ENCODE results near the gene AHSG. TPM values are rescaled to one million over a fixed set of nuclear protein-coding genes. Genes with fewer than 3 reads are reported as not detected.

The AHSG gene
- total RNA-seq, 4 donors from 2014 or later, result not detected

DNA sequence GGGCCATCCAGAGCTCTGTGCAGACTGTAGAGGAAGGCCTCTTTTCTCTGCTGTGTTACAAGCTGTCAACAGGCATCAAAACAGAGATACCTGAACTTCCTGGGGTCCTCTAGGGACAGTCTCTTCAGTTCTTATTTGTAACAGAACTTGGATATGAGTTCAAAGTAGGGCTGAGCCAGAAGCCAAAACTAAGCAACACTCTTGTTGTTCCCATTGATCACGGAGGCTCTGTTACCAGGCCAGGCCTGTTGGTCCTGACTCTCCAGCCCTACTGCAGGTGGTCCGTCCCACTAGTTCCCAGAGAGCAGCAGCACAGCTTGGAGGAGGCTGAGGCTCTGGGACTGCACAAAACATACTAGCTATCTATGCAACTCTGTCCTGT lies 13.1 kb upstream of the AHSG start:
- Histone ChIP-seq H3K4me3 (no peak overlapping the region), H3K36me3 (no peaks in the 10 kb centered on the region), H3K9me3 (no peaks in the 10 kb centered on the region), H3K27ac (no peak overlapping the region), H3K4me1 (peaks cover 0 to 3% (median 0%) of the 10 kb centered on the region in 3 donors), H3K27me3 (no peaks in the 10 kb centered on the region)
- 75 to 80% methylated on average over 2 of the region's 2 CpGs for WGBS, 2 donors
- intact Hi-C loops (cut with DNase I), result no loop called here
- no peak for DNase-seq
- no peak for TF ChIP-seq POLR2A (IDR thresholded peaks at IDR 0.05)
- TF ChIP-seq, protein P1, sequence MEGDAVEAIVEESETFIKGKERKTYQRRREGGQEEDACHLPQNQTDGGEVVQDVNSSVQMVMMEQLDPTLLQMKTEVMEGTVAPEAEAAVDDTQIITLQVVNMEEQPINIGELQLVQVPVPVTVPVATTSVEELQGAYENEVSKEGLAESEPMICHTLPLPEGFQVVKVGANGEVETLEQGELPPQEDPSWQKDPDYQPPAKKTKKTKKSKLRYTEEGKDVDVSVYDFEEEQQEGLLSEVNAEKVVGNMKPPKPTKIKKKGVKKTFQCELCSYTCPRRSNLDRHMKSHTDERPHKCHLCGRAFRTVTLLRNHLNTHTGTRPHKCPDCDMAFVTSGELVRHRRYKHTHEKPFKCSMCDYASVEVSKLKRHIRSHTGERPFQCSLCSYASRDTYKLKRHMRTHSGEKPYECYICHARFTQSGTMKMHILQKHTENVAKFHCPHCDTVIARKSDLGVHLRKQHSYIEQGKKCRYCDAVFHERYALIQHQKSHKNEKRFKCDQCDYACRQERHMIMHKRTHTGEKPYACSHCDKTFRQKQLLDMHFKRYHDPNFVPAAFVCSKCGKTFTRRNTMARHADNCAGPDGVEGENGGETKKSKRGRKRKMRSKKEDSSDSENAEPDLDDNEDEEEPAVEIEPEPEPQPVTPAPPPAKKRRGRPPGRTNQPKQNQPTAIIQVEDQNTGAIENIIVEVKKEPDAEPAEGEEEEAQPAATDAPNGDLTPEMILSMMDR (IDR thresholded peaks at IDR 0.05), result no peak

DNA sequence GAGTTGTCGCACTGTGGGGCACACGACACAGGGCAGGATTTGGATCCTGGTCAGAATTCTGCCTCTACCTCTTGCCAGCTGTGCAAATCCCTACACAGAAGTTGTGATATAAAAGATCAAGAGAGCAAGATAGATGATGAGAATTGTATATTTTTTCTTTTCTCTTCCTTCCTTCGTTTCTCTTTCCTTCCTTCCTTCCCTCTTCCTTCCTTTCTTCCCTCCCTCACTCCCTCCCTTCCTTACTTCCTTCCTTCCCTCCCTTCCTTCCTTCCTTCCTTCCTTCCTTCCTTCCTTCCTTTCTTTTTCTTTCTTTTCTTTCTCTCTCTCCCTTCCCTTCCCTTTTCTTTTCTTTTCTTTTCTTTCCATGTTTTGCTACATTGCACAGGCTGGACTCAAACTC lies 12.0 kb upstream of the AHSG start:
- Histone ChIP-seq H3K4me1 (peaks cover 0 to 9% (median 0%) of the 10 kb centered on the region in 3 donors), H3K27ac (no peak overlapping the region), H3K36me3 (no peaks in the 10 kb centered on the region), H3K9me3 (no peaks in the 10 kb centered on the region), H3K27me3 (no peaks in the 10 kb centered on the region), H3K4me3 (no peak overlapping the region)
- TF ChIP-seq POLR2A (IDR thresholded peaks at IDR 0.05), result no peak
- TF ChIP-seq, protein P1 (IDR thresholded peaks at IDR 0.05), result no peak
- intact Hi-C loops (cut with DNase I), result no loop called here
- WGBS, 2 donors, result 62 to 74% methylated on average over 3 of the region's 3 CpGs
- DNase-seq, result no peak

DNA sequence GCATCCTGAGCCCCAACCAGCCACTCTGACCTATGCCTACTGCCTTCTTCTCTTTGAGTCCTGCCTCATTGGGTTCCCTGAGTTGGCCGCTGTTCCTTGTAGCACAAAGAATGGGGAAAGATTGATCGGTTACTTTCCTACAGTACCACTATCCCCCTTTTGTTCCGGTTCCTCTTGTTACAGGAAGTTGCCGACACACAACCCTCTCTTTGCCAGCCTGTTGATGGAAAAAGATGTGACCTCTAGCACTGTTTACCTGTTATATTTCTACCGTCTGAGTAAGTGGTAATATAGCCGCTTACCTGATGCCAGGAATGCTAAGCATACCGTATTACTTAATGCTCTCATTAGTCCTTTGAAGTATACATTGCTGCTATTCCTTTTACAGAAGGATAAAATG lies 9.7 kb upstream of the AHSG start:
- Histone ChIP-seq H3K9me3 (no peaks in the 10 kb centered on the region), H3K36me3 (no peaks in the 10 kb centered on the region), H3K4me3 (no peak overlapping the region), H3K27ac (no peak overlapping the region), H3K27me3 (no peaks in the 10 kb centered on the region), H3K4me1 (peaks cover 0 to 9% (median 0%) of the 10 kb centered on the region in 3 donors)
- intact Hi-C loops (cut with DNase I), result no loop called here
- WGBS, 2 donors, result 72 to 87% methylated on average over 7 of the region's 7 CpGs
- TF ChIP-seq, protein P1 (IDR thresholded peaks at IDR 0.05), result no peak
- no peak for TF ChIP-seq POLR2A (IDR thresholded peaks at IDR 0.05)
- DNase-seq, result no peak

DNA sequence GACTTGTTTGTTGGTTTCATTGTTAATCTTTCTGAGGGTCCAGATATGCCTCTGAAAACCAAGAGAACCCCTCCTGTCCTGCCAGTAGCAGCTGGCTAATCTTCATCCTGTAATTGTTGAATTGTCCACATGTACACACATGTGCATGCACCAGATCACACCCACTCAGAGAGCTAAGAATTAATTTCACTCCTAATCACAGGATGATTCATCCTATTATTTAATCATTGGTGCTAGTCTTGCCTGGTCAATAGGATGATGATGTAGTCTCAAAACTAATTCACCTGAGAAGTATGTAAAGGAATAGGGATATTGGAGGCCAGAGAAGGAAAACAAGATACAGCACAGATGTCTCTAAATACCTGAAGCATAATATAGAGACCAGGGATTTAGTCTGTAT lies 7.8 kb upstream of the AHSG start:
- Histone ChIP-seq H3K27ac (no peak overlapping the region), H3K36me3 (no peaks in the 10 kb centered on the region), H3K4me1 (peaks cover 0 to 9% (median 0%) of the 10 kb centered on the region in 3 donors), H3K27me3 (no peaks in the 10 kb centered on the region), H3K9me3 (no peaks in the 10 kb centered on the region), H3K4me3 (no peak overlapping the region)
- no peak for DNase-seq
- intact Hi-C loops (cut with DNase I), result no loop called here
- TF ChIP-seq, protein P1 (IDR thresholded peaks at IDR 0.05), result no peak
- TF ChIP-seq POLR2A (IDR thresholded peaks at IDR 0.05), result no peak

DNA sequence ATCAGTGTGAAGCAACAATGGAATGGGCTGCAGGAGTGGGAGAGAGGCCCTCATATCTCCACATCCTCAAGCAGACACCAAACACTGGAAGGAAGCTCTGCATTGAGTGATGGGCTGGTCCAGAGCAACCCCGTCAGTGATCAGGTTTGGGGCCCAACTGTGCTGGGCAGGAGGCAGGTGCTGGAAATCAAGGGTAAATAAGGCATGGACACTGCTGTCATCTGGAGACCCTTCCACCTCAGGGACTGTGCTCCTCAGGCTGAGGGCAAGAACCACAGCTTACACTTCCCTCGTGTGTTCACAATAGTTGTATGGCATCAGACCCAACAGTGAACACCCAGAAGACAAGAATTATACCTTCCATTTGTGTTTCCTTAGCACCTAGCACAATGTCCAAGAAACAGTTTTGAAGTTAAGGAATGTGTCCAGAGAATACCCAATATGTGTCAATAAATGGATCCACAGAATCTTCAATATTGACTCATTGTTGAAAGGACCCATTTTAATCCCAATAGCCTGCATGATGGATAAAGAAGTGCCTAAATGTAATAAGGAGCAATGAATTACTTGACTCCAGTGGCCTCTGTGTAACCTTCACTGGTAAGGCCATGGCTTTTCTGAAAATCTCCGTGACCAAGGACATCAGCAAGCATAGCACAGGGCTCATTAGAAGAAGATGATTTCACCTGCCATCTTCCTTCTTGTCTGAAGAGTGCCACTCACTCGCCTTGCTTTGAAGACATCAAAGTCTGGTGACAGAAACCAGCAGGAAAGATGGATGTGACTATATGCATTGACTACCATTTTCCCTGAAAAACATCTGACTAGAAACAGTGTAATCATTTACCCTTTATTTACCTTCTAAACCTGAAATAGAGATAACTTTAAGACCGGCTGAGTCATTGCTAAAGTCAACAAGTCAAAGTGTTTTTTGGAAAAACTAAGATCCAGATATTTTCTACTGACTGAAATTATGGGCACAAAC lies 7.0 kb upstream of the AHSG start:
- no peaks in the 10 kb centered on the region for H3K9me3 ChIP-seq
- TF ChIP-seq, protein P1 (IDR thresholded peaks at IDR 0.05), result no peak
- no peak for TF ChIP-seq POLR2A (IDR thresholded peaks at IDR 0.05)
- no peaks in the 10 kb centered on the region for H3K36me3 ChIP-seq
- DNase-seq, result no peak
- H3K27ac ChIP-seq, result no peak overlapping the region
- intact Hi-C loops (cut with DNase I), result no loop called here
- WGBS, 2 donors, result 83 to 91% methylated on average over 5 of the region's 5 CpGs
- peaks cover 0 to 9% (median 0%) of the 10 kb centered on the region in 3 donors for H3K4me1 ChIP-seq
- H3K4me3 ChIP-seq, result no peak overlapping the region
- no peaks in the 10 kb centered on the region for H3K27me3 ChIP-seq
